ENCODE results near the gene KLHL21.

KLHL21 gene

GRCh38 chr1:6546326-6546725, 56.3 kb downstream of the KLHL21 start:
- peaks cover 5% of the 10 kb centered on the region for H3K4me1 ChIP-seq (ENCODE audit: insufficient read depth, low read length, severe bottlenecking)
- H3K36me3 ChIP-seq (ENCODE audit: insufficient read depth, low read length), result peaks cover 91% of the 10 kb centered on the region
- H4K20me1 ChIP-seq (ENCODE audit: insufficient read depth, low read length), result no peaks in the 10 kb centered on the region
- H3K4me2 ChIP-seq (ENCODE audit: low read length), result no peak overlapping the region
- no peak overlapping the region for H2AFZ ChIP-seq (ENCODE audit: low read length)
- no peaks in the 10 kb centered on the region for H3K9me2 ChIP-seq (ENCODE audit: low read depth, low read length)
- TF ChIP-seq EZH2 (IDR thresholded peaks at IDR 0.05; ENCODE audit: borderline replicate concordance, low read length), result no peak
- TF ChIP-seq CTCF (IDR thresholded peaks at IDR 0.05; ENCODE audit: low read length), result no peak
- no peak overlapping the region for H3K4me3 ChIP-seq (ENCODE audit: low read depth, low read length, poor library complexity, severe bottlenecking)
- no peak overlapping the region for H3K27ac ChIP-seq (ENCODE audit: low read depth, low read length, poor library complexity, severe bottlenecking)
- no peaks in the 10 kb centered on the region for H3K9me3 ChIP-seq (ENCODE audit: low read length)
- no peak overlapping the region for H3K9ac ChIP-seq (ENCODE audit: low read length)
- H3K27me3 ChIP-seq (ENCODE audit: insufficient read depth, low read length), result no peaks in the 10 kb centered on the region
- H3F3A ChIP-seq (ENCODE audit: insufficient read depth, low read length), result no peaks in the 10 kb centered on the region
- H3K79me2 ChIP-seq (ENCODE audit: insufficient read depth, low read length), result no peaks in the 10 kb centered on the region

GRCh38 chr1:6545276-6546112, 57.2 kb downstream of the KLHL21 start:
- Histone ChIP-seq H3K4me2 (ENCODE audit: low read length) (no peak overlapping the region), H3K27ac (ENCODE audit: low read depth, low read length, poor library complexity, severe bottlenecking) (no peak overlapping the region), H3K4me1 (ENCODE audit: insufficient read depth, low read length, severe bottlenecking) (no peaks in the 10 kb centered on the region), H2AFZ (ENCODE audit: low read length) (no peak overlapping the region), H4K20me1 (ENCODE audit: insufficient read depth, low read length) (no peaks in the 10 kb centered on the region), H3K27me3 (ENCODE audit: insufficient read depth, low read length) (no peaks in the 10 kb centered on the region), H3K9me3 (ENCODE audit: low read length) (no peaks in the 10 kb centered on the region), H3F3A (ENCODE audit: insufficient read depth, low read length) (no peaks in the 10 kb centered on the region), H3K9ac (ENCODE audit: low read length) (no peak overlapping the region), H3K4me3 (ENCODE audit: low read depth, low read length, poor library complexity, severe bottlenecking) (no peak overlapping the region), H3K79me2 (ENCODE audit: insufficient read depth, low read length) (no peaks in the 10 kb centered on the region), H3K9me2 (ENCODE audit: low read depth, low read length) (no peaks in the 10 kb centered on the region), H3K36me3 (ENCODE audit: insufficient read depth, low read length) (peaks cover 91% of the 10 kb centered on the region)
- no peak for TF ChIP-seq EZH2 (IDR thresholded peaks at IDR 0.05; ENCODE audit: borderline replicate concordance, low read length)
- no peak for TF ChIP-seq CTCF (IDR thresholded peaks at IDR 0.05; ENCODE audit: low read length)

GRCh38 chr1:6544831-6545230, 57.8 kb downstream of the KLHL21 start:
- H3F3A ChIP-seq (ENCODE audit: insufficient read depth, low read length), result no peaks in the 10 kb centered on the region
- no peak overlapping the region for H3K4me2 ChIP-seq (ENCODE audit: low read length)
- TF ChIP-seq EZH2 (IDR thresholded peaks at IDR 0.05; ENCODE audit: borderline replicate concordance, low read length), result no peak
- TF ChIP-seq CTCF (IDR thresholded peaks at IDR 0.05; ENCODE audit: low read length), result no peak

More at GRCh38 chr1:6544831-6545230, 57.8 kb downstream of the KLHL21 start:
- no peaks in the 10 kb centered on the region for H3K9me2 ChIP-seq (ENCODE audit: low read depth, low read length)
- H3K4me3 ChIP-seq (ENCODE audit: low read depth, low read length, poor library complexity, severe bottlenecking), result no peak overlapping the region
- no peak overlapping the region for H3K9ac ChIP-seq (ENCODE audit: low read length)
- H3K36me3 ChIP-seq (ENCODE audit: insufficient read depth, low read length), result peaks cover 89% of the 10 kb centered on the region
- no peaks in the 10 kb centered on the region for H3K9me3 ChIP-seq (ENCODE audit: low read length)
- no peak overlapping the region for H3K27ac ChIP-seq (ENCODE audit: low read depth, low read length, poor library complexity, severe bottlenecking)
- H4K20me1 ChIP-seq (ENCODE audit: insufficient read depth, low read length), result no peaks in the 10 kb centered on the region
- no peaks in the 10 kb centered on the region for H3K79me2 ChIP-seq (ENCODE audit: insufficient read depth, low read length)
- H3K27me3 ChIP-seq (ENCODE audit: insufficient read depth, low read length), result no peaks in the 10 kb centered on the region
- no peaks in the 10 kb centered on the region for H3K4me1 ChIP-seq (ENCODE audit: insufficient read depth, low read length, severe bottlenecking)
- H2AFZ ChIP-seq (ENCODE audit: low read length), result no peak overlapping the region
